ENCODE data around the gene COG7. TPM values are rescaled to one million over a fixed set of nuclear protein-coding genes. Genes with fewer than 3 reads are reported as not detected.

Gene COG7
- total RNA-seq, 1 experiment from 2014 or later = 17.9 TPM

DNA sequence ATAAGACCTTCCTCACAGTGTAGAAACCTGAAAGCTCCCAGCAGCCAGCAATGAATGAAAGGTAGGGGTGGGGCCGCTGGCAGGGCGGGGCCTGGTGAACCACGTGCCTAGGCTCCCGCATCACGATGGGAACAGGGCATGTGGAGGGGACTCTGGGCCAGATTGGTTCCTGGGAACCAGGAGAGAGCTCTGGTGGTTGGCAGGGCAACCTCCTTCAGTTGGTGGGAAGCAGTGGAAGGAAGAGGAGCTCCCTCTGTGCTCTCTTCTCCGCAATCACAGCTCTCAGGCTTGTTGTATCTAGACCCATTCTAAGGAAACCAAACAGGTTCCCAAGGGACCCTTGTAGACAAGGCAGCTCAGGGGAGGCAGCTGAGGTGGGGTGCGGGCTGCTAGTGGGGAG lies 46.8 kb upstream of the COG7 start:
- no peak overlapping the region for H3K14ac ChIP-seq (ENCODE audit: insufficient read depth, low read length)
- peaks cover 7% of the 10 kb centered on the region for H3K79me1 ChIP-seq (ENCODE audit: insufficient read depth, low read depth, low read length, poor library complexity, severe bottlenecking)
- H4K91ac ChIP-seq (ENCODE audit: insufficient read length, low read depth, low read length) = no peak overlapping the region
- Mint-ChIP-seq H3K4me3 (no peak overlapping the region), H3K36me3 (ENCODE audit: insufficient read depth in 1 of 3, low read depth in 3 of 3) (peaks cover 8 to 43% (median 36%) of the 10 kb centered on the region in 3 experiments; a peak in 6 of 7 replicates), H3K9me3 (no peaks in the 10 kb centered on the region), H3K4me1 (peaks cover 41 to 47% of the 10 kb centered on the region in 2 experiments), H3K27ac (peak overlapping the region; percentile 39 to 66 (median 65); a peak in 3 of 7 replicates), H3K27me3 (ENCODE audit: low read depth) (no peaks in the 10 kb centered on the region)
- H2AFZ ChIP-seq (ENCODE audit: low read length) = no peak overlapping the region
- no peaks in the 10 kb centered on the region for H4K20me1 ChIP-seq (ENCODE audit: control insufficient read depth, insufficient read depth, insufficient read length)
- H2BK120ac ChIP-seq (ENCODE audit: low read depth, low read length, poor library complexity, severe bottlenecking) = no peak overlapping the region
- no peaks in the 10 kb centered on the region for H3K9me3 ChIP-seq (ENCODE audit: control insufficient read depth, low read depth, low read length)
- H2BK15ac ChIP-seq (ENCODE audit: low read depth, low read length) = no peak overlapping the region
- H2BK20ac ChIP-seq (ENCODE audit: low read depth, low read length, poor library complexity, severe bottlenecking) = no peak overlapping the region
- H3K4me2 ChIP-seq (ENCODE audit: insufficient read depth, insufficient read length, low read length) = no peak overlapping the region
- H3K18ac ChIP-seq (ENCODE audit: insufficient read length, low read depth, low read length) = no peak overlapping the region
- no peak overlapping the region for H2AK5ac ChIP-seq (ENCODE audit: insufficient read length, low read length)
- H3K23me2 ChIP-seq (ENCODE audit: insufficient read length, low read depth, low read length, poor library complexity, severe bottlenecking) = no peaks in the 10 kb centered on the region
- H4K5ac ChIP-seq (ENCODE audit: insufficient read length, low read depth, low read length) = no peak overlapping the region
- no peak overlapping the region for H3K4ac ChIP-seq (ENCODE audit: low read depth, low read length)
- no CpG with 5 or more reads among the region's 7 CpGs for WGBS (ENCODE audit: extremely low coverage, insufficient read length, low lambda C conversion rate)
- no peaks in the 10 kb centered on the region for H3K4me1 ChIP-seq (ENCODE audit: insufficient read depth, low read length)
- peaks cover 17% of the 10 kb centered on the region; the same call in 1 of the 2 replicates for H3K79me2 ChIP-seq (ENCODE audit: insufficient read depth, low read length)
- no peak overlapping the region for H4K8ac ChIP-seq (replicated peaks; ENCODE audit: insufficient read length, low read depth, low read length)
- no peak overlapping the region for H3T11ph ChIP-seq (ENCODE audit: low read length)
- peak; percentile 73 for DNase-seq
- TF ChIP-seq, protein P1, sequence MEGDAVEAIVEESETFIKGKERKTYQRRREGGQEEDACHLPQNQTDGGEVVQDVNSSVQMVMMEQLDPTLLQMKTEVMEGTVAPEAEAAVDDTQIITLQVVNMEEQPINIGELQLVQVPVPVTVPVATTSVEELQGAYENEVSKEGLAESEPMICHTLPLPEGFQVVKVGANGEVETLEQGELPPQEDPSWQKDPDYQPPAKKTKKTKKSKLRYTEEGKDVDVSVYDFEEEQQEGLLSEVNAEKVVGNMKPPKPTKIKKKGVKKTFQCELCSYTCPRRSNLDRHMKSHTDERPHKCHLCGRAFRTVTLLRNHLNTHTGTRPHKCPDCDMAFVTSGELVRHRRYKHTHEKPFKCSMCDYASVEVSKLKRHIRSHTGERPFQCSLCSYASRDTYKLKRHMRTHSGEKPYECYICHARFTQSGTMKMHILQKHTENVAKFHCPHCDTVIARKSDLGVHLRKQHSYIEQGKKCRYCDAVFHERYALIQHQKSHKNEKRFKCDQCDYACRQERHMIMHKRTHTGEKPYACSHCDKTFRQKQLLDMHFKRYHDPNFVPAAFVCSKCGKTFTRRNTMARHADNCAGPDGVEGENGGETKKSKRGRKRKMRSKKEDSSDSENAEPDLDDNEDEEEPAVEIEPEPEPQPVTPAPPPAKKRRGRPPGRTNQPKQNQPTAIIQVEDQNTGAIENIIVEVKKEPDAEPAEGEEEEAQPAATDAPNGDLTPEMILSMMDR (conservative IDR thresholded peaks at IDR 0.05) = no peak
- no peak overlapping the region for H3K27ac ChIP-seq (ENCODE audit: insufficient read length, low read depth, low read length)
- H2BK5ac ChIP-seq (ENCODE audit: insufficient read length, low read length) = no peak overlapping the region
- H2BK12ac ChIP-seq (ENCODE audit: insufficient read length, low read depth, low read length) = no peak overlapping the region
- no peak overlapping the region for H3K23ac ChIP-seq (ENCODE audit: insufficient read length, low read depth, low read length)
- no peak overlapping the region for H3K9ac ChIP-seq (ENCODE audit: extremely low read depth, insufficient read length, low read length)
- no peaks in the 10 kb centered on the region for H3K27me3 ChIP-seq (ENCODE audit: insufficient read depth, low read length)
- no peak overlapping the region for H3K56ac ChIP-seq (ENCODE audit: insufficient read length, low read depth, low read length)

Measured in H9 (cell line).